ENCODE data around the gene UBE2C. TPM values are rescaled to one million over a fixed set of nuclear protein-coding genes. Genes with fewer than 3 reads are reported as not detected.

The UBE2C gene
- total RNA-seq, 2 donors from 2014 or later = 139 to 216 TPM

DNA sequence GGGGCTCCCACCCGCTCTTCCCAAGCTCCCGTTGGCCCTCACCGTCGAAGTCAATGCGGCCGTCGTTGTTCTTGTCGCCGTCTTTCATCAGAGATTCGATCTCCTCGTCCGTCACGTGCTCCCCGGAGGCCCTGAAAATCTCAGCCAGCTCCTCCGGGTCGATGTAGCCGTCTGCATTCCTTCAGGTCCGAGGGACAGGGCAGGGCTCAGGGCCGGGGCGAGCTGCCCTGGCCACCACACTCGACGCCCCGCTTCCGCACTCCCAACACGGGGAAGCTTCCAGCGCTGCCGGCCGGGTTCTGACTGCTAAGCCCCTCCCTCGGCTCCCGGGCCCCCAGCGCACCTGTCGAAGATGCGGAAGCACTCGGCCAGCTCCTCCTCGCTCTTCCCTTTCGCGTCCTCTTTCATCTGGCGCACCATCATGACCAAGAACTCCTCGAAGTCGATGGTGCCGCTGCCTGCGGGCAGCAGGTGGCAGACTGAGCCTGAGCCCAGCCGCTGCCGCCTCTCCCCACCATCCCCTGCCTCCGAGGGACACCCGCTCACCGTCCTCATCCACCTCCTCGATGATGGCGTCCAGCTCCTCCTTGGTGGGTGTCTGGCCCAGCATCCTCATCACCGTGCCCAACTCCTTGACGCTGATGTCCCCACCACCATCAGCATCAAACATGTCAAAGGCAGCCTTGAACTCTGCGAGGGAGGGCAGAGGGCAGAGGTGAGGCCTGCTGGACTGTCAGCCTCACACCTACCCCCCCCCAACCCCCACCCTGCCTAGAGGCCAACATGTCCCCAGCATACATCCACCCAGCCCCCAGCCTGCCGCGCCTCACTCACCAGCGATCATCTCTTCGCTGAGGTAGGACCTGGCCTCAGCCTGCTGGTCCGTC lies 11.7 kb downstream of the UBE2C start:
- DNase-seq = peak; percentile 88
- Histone ChIP-seq H3K27ac (ENCODE audit: low read depth, low read length) (no peak overlapping the region), H3K9me3 (ENCODE audit: control insufficient read depth, low read length) (no peaks in the 10 kb centered on the region), H3K4me1 (ENCODE audit: control insufficient read depth, insufficient read depth, low read length) (no peaks in the 10 kb centered on the region), H3K9ac (ENCODE audit: extremely low read depth, low read length, poor library complexity, severe bottlenecking) (no peak overlapping the region), H3K36me3 (ENCODE audit: control insufficient read depth, insufficient read depth, low read length) (no peaks in the 10 kb centered on the region), H3K4me3 (ENCODE audit: low read length) (no peak overlapping the region), H3K27me3 (ENCODE audit: control insufficient read depth, insufficient read depth, low read length, poor library complexity, severe bottlenecking) (peaks cover 18% of the 10 kb centered on the region)
- Mint-ChIP-seq H3K9me3 (no peaks in the 10 kb centered on the region), H3K27me3 (ENCODE audit: insufficient read depth) (peaks cover 31% of the 10 kb centered on the region), H3K27ac (no peak overlapping the region), H3K4me1 (peaks cover 5% of the 10 kb centered on the region), H3K36me3 (ENCODE audit: low read depth) (no peaks in the 10 kb centered on the region), H3K4me3 (peak overlapping the region; percentile 42)
- TF ChIP-seq, protein P1, sequence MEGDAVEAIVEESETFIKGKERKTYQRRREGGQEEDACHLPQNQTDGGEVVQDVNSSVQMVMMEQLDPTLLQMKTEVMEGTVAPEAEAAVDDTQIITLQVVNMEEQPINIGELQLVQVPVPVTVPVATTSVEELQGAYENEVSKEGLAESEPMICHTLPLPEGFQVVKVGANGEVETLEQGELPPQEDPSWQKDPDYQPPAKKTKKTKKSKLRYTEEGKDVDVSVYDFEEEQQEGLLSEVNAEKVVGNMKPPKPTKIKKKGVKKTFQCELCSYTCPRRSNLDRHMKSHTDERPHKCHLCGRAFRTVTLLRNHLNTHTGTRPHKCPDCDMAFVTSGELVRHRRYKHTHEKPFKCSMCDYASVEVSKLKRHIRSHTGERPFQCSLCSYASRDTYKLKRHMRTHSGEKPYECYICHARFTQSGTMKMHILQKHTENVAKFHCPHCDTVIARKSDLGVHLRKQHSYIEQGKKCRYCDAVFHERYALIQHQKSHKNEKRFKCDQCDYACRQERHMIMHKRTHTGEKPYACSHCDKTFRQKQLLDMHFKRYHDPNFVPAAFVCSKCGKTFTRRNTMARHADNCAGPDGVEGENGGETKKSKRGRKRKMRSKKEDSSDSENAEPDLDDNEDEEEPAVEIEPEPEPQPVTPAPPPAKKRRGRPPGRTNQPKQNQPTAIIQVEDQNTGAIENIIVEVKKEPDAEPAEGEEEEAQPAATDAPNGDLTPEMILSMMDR (conservative IDR thresholded peaks at IDR 0.05) = peak; percentile 70
- 59 to 65% methylated on average over 46 to 57 of the region's 57 CpGs for whole genome bisulfite sequencing, 2 experiments (ENCODE audit: insufficient coverage in 1 of 2, insufficient read length in 1 of 2)

DNA sequence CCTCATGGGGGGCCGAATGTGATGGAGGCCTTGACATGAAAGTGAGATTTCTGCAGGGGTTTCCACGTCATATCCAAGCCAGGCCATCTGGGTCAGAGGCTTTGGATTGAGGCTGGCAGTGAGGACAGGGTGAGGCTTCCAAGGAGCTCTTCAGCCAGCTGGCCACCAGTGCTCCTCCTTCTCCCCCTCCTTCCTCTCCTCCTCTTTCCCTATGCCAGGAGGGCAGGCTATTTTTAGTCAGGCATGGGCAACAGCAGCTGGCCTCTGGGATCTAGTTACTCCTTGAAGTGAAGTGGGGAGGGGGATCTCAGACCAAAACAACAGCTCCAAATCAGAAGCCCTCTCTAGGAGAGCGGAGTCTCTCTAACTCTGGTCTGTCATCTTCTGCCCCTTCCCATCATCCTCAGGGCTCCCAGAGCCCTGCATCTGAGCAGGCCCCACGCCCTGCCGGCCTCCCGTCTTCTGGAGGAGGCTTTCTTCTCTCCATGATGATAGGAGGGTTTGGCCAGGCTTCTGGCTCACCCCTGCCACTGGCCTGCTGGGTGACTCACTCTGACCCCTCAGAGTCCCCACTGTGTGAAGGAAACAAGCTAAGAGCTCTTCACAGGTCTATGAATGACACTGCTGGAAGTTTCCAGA lies 14.1 kb downstream of the UBE2C start:
- Mint-ChIP-seq H3K4me3 (no peak overlapping the region), H3K4me1 (peaks cover 5% of the 10 kb centered on the region), H3K9me3 (no peaks in the 10 kb centered on the region), H3K27me3 (ENCODE audit: insufficient read depth) (peaks cover 31% of the 10 kb centered on the region), H3K27ac (no peak overlapping the region), H3K36me3 (ENCODE audit: low read depth) (no peaks in the 10 kb centered on the region)
- WGBS, 2 experiments (ENCODE audit: insufficient coverage in 1 of 2, insufficient read length in 1 of 2) = 76 to 79% methylated on average over 2 to 6 of the region's 6 CpGs
- TF ChIP-seq, protein P1 (conservative IDR thresholded peaks at IDR 0.05) = no peak
- H3K27me3 ChIP-seq (ENCODE audit: control insufficient read depth, insufficient read depth, low read length, poor library complexity, severe bottlenecking) = peaks cover 18% of the 10 kb centered on the region
- no peaks in the 10 kb centered on the region for H3K4me1 ChIP-seq (ENCODE audit: control insufficient read depth, insufficient read depth, low read length)
- no peak overlapping the region for H3K4me3 ChIP-seq (ENCODE audit: low read length)
- H3K27ac ChIP-seq (ENCODE audit: low read depth, low read length) = no peak overlapping the region
- no peaks in the 10 kb centered on the region for H3K36me3 ChIP-seq (ENCODE audit: control insufficient read depth, insufficient read depth, low read length)
- no peak for DNase-seq
- no peaks in the 10 kb centered on the region for H3K9me3 ChIP-seq (ENCODE audit: control insufficient read depth, low read length)
- no peak overlapping the region for H3K9ac ChIP-seq (ENCODE audit: extremely low read depth, low read length, poor library complexity, severe bottlenecking)

DNA sequence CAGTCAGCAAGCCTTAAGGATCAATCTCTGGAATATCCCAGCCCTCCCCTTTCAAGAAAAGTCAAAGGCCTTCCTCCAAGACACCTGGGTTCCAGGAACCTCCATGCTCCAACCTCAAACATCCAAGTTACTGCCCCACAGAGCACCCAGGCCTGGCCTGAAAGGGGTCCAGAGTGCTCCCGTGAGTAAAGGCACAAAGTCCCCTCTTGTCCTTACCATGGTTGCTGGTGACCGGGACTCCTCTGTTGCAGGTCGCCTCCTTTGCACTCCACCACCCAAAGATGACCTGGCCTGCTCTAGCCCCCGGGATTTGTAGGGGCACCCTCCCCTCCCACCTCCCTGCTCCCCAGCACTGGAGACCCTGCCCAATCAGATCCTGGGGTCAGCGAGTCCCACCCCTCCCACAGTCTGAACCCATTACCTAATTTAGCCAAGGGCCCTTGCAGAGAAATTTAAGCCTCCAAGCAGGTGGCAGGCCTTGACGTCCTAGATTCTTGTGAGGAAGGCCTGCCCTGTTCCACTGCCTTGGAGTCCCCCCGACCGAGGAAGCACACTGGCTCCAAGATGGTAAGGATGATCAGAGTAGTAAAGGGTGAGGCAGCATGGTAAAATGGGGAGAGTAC lies 14.7 kb downstream of the UBE2C start, which contains the start of gene TNNC2:
TNNC2 (minus strand) TSS at position 283 of the 623 bp plus-strand sequence; CDS start at position 219, 64 bp downstream.
- H3K27ac ChIP-seq (ENCODE audit: low read depth, low read length) = no peak within 1 kb of the TSS
- TF ChIP-seq, protein P1 (conservative IDR thresholded peaks at IDR 0.05) = no peak

More for the DNA sequence above, 14.7 kb downstream of the UBE2C start, which contains the start of gene TNNC2:
- WGBS, 2 experiments (ENCODE audit: insufficient coverage in 1 of 2, insufficient read length in 1 of 2) = 90 to 100% methylated on average over 4 to 8 of the region's 8 CpGs
- no peaks in the 10 kb centered on the region for H3K36me3 Mint-ChIP-seq (ENCODE audit: low read depth)
- no peaks in the 10 kb centered on the region for H3K36me3 ChIP-seq (ENCODE audit: control insufficient read depth, insufficient read depth, low read length)
- no peaks in the 10 kb centered on the region for H3K9me3 ChIP-seq (ENCODE audit: control insufficient read depth, low read length)
- H3K27ac Mint-ChIP-seq = no peak within 1 kb of the TSS
- no peak within 1 kb of the TSS for H3K4me3 Mint-ChIP-seq
- no peaks in the 10 kb centered on the region for H3K4me1 ChIP-seq (ENCODE audit: control insufficient read depth, insufficient read depth, low read length)
- H3K9ac ChIP-seq (ENCODE audit: extremely low read depth, low read length, poor library complexity, severe bottlenecking) = no peak within 1 kb of the TSS
- peaks cover 27% of the 10 kb centered on the region for H3K27me3 Mint-ChIP-seq (ENCODE audit: insufficient read depth)
- no peaks in the 10 kb centered on the region for H3K9me3 Mint-ChIP-seq
- DNase-seq = no peak
- H3K4me1 Mint-ChIP-seq = peaks cover 5% of the 10 kb centered on the region
- H3K27me3 ChIP-seq (ENCODE audit: control insufficient read depth, insufficient read depth, low read length, poor library complexity, severe bottlenecking) = peaks cover 18% of the 10 kb centered on the region
- no peak within 1 kb of the TSS for H3K4me3 ChIP-seq (ENCODE audit: low read length)

Measured in endodermal cell (in vitro differentiated cells).